NB4 (cell line): Measurements from ENCODE around the gene SPHK1.

Experiments
- DNase-seq: peaks from one replicate; pipeline ENCODE4 v3.0.0; 2010; ENCODE audit warnings: low read depth
- H3K4me3 ChIP-seq: one replicate; pipeline ENCODE4 v1.5.1; 2011; ENCODE audit warnings: mild to moderate bottlenecking, low read depth, low read length, moderate library complexity
- CTCF ChIP-seq: IDR thresholded peaks from one replicate; pipeline ENCODE4 v1.5.1; 2012; ENCODE audit warnings: low read depth, low read length
- MAX ChIP-seq: IDR thresholded peaks from 2 replicates; pipeline ENCODE4 v1.6.1; 2011; ENCODE audit warnings: low read depth, low read length
- MYC ChIP-seq: IDR thresholded peaks from 2 replicates; pipeline ENCODE4 v1.6.1; 2011; ENCODE audit warnings: low read depth, low read length
- POLR2A ChIP-seq: IDR thresholded peaks from 2 replicates; pipeline ENCODE4 v1.6.1; 2011; ENCODE audit warnings: mild to moderate bottlenecking; ENCODE audit not compliant: insufficient read length; ENCODE audit errors: extremely low read depth

SPHK1 gene

GRCh38 chr17:76367642-76368041, 16.8 kb upstream of the SPHK1 start:
- no peak overlapping the region for H3K4me3 ChIP-seq
- DNase-seq = no peak
- no peak for TF ChIP-seq MYC

GRCh38 chr17:76368545-76368944, 15.9 kb upstream of the SPHK1 start:
- TF ChIP-seq MAX (no peak), CTCF (no peak), MYC (no peak)
- DNase-seq = no peak
- H3K4me3 ChIP-seq = no peak overlapping the region

- H3K4me3 ChIP-seq = no peak overlapping the region
- TF ChIP-seq CTCF = no peak
- no peak for TF ChIP-seq POLR2A
- no peak for TF ChIP-seq MYC
- no peak for TF ChIP-seq MAX
- no peak for DNase-seq
Observed at GRCh38 chr17:76369379-76369778, 15.0 kb upstream of the SPHK1 start.

GRCh38 chr17:76369804-76370203, 14.6 kb upstream of the SPHK1 start:
- TF ChIP-seq MAX = no peak
- no peak for TF ChIP-seq POLR2A
- no peak for TF ChIP-seq CTCF
- no peak for TF ChIP-seq MYC
- H3K4me3 ChIP-seq = no peak overlapping the region
- DNase-seq = no peak

GRCh38 chr17:76370261-76370993, 14.0 kb upstream of the SPHK1 start:
- TF ChIP-seq MAX (no peak), MYC (no peak), CTCF (peak; percentile 13)
- no peak for DNase-seq
- H3K4me3 ChIP-seq = no peak overlapping the region

- TF ChIP-seq POLR2A (no peak), MYC (no peak), CTCF (no peak), MAX (no peak)
- DNase-seq = no peak
- no peak overlapping the region for H3K4me3 ChIP-seq
Observed at GRCh38 chr17:76371656-76372628, 12.5 kb upstream of the SPHK1 start.
